WI38 (cell line): ENCODE data around the gene CDC42EP5.

Experiments used
- H3K4me3 ChIP-seq: 2 replicates; pipeline ENCODE4 v1.5.1; 2011; ENCODE audit warnings: low read depth, mild to moderate bottlenecking, control low read depth, low read length
- CTCF ChIP-seq: IDR thresholded peaks from 2 replicates; pipeline ENCODE4 v1.5.1; 2012; ENCODE audit warnings: low read depth, mild to moderate bottlenecking, control low read depth, low read length

CDC42EP5 gene

DNA sequence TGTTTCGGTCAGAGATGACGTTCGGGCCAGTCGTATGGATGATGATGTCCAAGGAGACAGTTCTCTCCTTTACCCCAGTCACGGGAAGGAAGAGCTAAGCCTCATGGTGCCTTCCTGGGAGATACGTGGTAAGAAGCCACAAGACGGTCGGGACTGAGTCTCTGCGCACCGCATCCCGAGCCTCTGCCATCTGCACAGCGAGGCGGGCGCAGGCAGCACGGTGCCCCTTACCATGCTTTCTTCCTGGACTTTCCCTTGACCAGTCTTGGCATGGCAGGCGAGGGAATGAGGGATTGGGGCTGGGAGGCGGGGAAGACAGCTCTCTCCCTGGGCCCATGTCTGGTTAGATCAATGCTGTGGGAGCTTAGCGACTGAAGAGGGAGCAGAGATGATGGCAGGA, 19.5 kb upstream of the CDC42EP5 start:
- H3K4me3 ChIP-seq = no peak overlapping the region
- no peak for TF ChIP-seq CTCF

GRCh38 chr19:54489766-54490165, 16.7 kb upstream of the CDC42EP5 start:
- no peak for TF ChIP-seq CTCF
- H3K4me3 ChIP-seq = no peak overlapping the region

DNA sequence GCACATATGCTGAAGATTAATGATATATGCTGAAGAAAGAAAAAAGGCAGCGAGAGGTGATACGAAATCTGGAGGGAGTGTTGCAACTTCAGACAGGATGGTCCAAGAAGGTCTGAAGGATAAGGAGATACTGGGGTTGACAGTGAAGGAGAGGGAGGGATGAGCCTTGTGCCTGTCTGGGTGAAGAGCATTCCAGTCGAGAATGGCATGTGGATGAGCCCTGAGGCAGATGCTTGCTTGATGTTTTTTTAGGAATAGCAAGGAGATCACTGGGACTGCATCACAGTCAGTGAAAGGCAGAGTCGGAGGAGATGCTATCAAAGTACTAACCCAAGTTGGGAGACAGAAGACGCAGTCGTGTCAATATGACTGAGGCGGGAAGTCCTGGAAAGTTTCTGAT, 16.2 kb upstream of the CDC42EP5 start:
- no peak overlapping the region for H3K4me3 ChIP-seq
- TF ChIP-seq CTCF = no peak

DNA sequence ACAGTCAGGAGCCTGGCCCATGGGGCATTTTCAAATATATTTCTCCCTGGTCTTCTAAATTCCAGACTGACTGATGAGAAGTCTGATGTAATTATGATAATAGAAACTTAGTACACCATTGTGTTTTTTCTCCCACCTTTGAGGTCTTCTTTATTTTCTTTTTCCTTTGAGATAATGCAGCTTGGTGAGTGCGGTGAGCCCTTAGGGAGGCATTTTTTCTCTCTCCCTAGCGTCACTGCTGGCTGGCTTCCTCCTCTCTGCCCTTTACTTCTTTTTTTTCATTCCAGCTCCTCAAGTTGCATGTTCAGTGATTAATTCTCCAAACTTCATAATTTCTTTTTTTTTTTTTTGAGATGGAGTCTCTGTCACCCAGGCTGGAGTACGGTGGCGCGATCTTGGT, 12.8 kb upstream of the CDC42EP5 start:
- no peak for TF ChIP-seq CTCF
- no peak overlapping the region for H3K4me3 ChIP-seq

DNA sequence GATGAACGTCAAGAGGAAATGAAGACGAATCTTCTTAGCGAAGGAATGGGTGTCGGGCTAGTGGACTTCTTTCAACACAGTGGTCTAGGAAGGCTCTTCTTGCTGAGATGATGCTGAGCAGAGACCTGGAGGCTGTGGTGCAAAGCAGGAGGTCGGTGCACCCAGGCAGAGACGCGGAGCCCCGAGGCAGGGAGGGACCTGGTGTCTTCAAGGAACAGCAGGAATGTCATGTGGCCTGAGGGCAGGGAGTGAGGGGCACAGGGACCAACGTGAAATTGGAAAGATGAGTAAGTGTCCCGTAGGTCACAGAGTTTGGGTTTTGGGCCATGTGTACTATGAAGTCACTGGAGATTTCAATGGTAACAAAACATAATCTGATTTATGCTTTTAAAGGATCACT, 11.4 kb upstream of the CDC42EP5 start:
- no peak for TF ChIP-seq CTCF
- no peak overlapping the region for H3K4me3 ChIP-seq

DNA sequence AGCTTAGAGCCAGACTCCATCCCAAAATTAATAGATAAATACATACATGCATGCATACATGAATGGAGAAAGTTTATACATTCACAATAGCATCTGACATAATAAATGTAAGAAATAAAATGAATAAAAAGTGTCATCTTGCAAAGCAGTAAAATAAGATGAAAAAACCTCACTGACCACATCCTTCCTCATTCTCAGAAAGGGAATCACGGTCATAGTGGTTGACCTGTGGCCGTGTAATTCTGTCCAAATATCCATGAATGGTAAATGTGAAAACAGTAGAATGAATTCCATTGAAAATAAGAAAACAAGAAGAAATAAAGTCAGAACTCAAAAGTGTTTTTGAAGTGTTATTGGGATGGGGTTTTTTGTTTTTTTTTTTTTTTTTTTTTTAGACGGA, 9.8 kb upstream of the CDC42EP5 start:
- no peak overlapping the region for H3K4me3 ChIP-seq
- TF ChIP-seq CTCF = no peak

- TF ChIP-seq CTCF = peak; percentile 82
- H3K4me3 ChIP-seq = no peak overlapping the region
Observed at GRCh38 chr19:54481326-54481930, 8.3 kb upstream of the CDC42EP5 start.
